Activated CD8-positive, alpha-beta T cell treated with anti-CD3 and anti-CD28 coated beads for 36 hours (primary cell): ENCODE data around the gene CCDC149. TPM values are rescaled to one million over a fixed set of nuclear protein-coding genes. Genes with fewer than 3 reads are reported as not detected.

Experiments used
- ATAC-seq: fragments of 200-7000 bp; cut with Tn5 transposase; one replicate; pipeline ENCODE4 v1.10.0; 2021; ENCODE audit warnings: mild to moderate bottlenecking, moderate library complexity
- CTCF ChIA-PET: fragments of 350-600 bp; sonication (Branson Sonifier 250); formaldehyde crosslinking; loops from one replicate; lab custom pipeline; 2021; ENCODE audit warnings: antibody characterized with exemption; lab: Charles Lee
- POLR2A ChIA-PET: fragments of 350-600 bp; sonication (Branson Sonifier 250); formaldehyde crosslinking; loops from one replicate; lab custom pipeline; 2021; ENCODE audit warnings: antibody characterized with exemption; lab: Charles Lee
- DNase-seq: peaks from one replicate; pipeline ENCODE4 v3.0.0-alpha.2; 2020
- H3K27ac Mint-ChIP-seq: one replicate; pipeline ENCODE4 v1.8.0; 2021; ENCODE audit warnings: mild to moderate bottlenecking, mixed read lengths
- H3K27me3 Mint-ChIP-seq: one replicate; pipeline ENCODE4 v1.8.0; 2021; ENCODE audit warnings: mixed read lengths
- H3K36me3 Mint-ChIP-seq: one replicate; pipeline ENCODE4 v1.8.0; 2021; ENCODE audit warnings: low read depth, mixed read lengths
- H3K4me1 Mint-ChIP-seq: one replicate; pipeline ENCODE4 v1.8.0; 2021; ENCODE audit warnings: low read depth, mixed read lengths
- H3K4me3 Mint-ChIP-seq: one replicate; pipeline ENCODE4 v1.8.0; 2021; ENCODE audit warnings: mild to moderate bottlenecking, moderate library complexity, mixed read lengths
- H3K9me3 Mint-ChIP-seq: one replicate; pipeline ENCODE4 v1.8.0; 2021; ENCODE audit warnings: mixed read lengths
- intact Hi-C: fragments of 100-400 bp; cut with micrococcal nuclease; formaldehyde crosslinking; loops from one replicate; pipeline ENCODE4 v1.10.0; 2022
- total RNA-seq, 2 experiments: library from RNA; stranded (reverse); gene quantifications; one replicate each; pipeline ENCODE4 v1.2.3, GENCODE V29; 2021
- TF ChIP-seq, protein P1 (sequence below): fragments of 200-600 bp; IDR thresholded peaks from one replicate; pipeline ENCODE4 v1.8.0; 2022; ENCODE audit warnings: antibody characterized with exemption, mild to moderate bottlenecking

The CCDC149 gene
- total RNA-seq, 2 experiments from 2014 or later, result not detected

DNA sequence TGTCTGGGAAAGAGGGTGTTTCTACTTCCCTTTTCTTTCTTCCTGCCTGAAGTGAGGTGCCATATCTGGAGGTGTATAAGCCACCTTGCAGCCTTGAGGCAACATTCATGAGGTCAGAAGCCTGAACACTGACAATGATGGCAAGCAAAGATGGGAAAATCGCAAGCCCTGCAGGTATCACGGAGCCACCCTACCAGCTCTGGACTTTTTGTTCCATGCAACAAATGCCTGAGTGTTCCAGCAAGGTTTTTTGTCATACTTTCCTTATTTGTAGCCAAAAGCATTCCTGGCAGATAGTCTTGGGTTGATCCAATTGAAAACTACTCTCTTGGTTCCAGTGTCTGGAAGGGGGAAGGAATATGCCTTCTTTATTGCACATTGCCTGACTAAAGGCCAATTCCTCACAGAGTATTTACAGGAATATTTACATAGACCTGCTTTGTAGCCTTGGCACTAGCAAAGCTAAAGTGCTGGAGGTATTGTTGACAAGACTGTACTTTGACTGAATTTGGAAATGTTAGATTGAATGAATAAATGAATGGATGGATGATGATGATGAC is 131.8 kb downstream of the CCDC149 start:
- ChIA-PET POLR2A (no interaction called here), CTCF (no interaction called here)
- no peak for ATAC-seq
- Mint-ChIP-seq H3K27me3 (no peaks in the 10 kb centered on the region), H3K9me3 (no peaks in the 10 kb centered on the region), H3K4me3 (no peak overlapping the region), H3K27ac (no peak overlapping the region), H3K4me1 (no peaks in the 10 kb centered on the region), H3K36me3 (no peaks in the 10 kb centered on the region)
- TF ChIP-seq, protein P1, sequence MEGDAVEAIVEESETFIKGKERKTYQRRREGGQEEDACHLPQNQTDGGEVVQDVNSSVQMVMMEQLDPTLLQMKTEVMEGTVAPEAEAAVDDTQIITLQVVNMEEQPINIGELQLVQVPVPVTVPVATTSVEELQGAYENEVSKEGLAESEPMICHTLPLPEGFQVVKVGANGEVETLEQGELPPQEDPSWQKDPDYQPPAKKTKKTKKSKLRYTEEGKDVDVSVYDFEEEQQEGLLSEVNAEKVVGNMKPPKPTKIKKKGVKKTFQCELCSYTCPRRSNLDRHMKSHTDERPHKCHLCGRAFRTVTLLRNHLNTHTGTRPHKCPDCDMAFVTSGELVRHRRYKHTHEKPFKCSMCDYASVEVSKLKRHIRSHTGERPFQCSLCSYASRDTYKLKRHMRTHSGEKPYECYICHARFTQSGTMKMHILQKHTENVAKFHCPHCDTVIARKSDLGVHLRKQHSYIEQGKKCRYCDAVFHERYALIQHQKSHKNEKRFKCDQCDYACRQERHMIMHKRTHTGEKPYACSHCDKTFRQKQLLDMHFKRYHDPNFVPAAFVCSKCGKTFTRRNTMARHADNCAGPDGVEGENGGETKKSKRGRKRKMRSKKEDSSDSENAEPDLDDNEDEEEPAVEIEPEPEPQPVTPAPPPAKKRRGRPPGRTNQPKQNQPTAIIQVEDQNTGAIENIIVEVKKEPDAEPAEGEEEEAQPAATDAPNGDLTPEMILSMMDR, result no peak
- intact Hi-C loops, result no loop called here
- no peak for DNase-seq

DNA sequence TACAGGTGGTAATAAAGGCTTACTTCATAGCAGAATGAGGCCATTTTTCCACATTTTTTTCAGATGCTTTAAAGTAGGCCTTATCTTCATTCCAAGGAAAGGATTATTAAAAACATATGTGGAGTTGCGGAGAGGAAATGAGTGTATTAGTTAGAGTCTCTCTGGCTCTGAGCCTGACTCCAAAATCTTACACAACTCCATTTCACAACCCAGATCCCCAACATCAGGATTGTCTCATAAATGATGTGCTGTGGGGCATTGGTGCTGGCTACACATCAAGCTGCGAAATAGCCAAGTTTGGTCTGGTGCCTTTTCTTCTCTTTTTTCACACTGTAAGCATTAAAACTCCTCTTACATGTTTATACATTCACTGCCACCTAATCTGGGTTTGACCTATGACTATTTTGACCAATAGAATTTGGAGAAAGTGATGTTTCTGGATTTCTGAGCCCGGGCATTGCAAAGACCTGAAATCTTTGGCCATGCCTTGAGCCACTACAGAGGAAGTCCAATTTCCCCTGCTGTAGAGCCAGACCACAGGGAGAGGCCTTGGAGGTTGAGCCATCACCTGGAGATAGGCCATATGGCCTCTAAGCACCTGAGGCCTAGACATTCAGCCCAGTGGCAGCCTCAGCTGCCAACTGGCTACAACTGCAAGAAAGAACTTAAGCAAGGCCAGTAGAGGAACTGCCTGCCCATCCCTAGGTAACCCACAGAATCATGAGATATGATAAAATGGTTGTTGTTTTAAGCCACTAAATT is 134.2 kb downstream of the CCDC149 start:
- CTCF ChIA-PET, result interaction anchor here (1.0 kb wide), 1 partner anchor 289 kb away, joined by 3 read pairs; no protein-coding TSS in a partner anchor
- H3K27me3 Mint-ChIP-seq, result no peaks in the 10 kb centered on the region
- ATAC-seq (no peak), DNase-seq (no peak)
- H3K27ac Mint-ChIP-seq, result no peak overlapping the region
- no peaks in the 10 kb centered on the region for H3K4me1 Mint-ChIP-seq
- no peaks in the 10 kb centered on the region for H3K36me3 Mint-ChIP-seq
- no peak overlapping the region for H3K4me3 Mint-ChIP-seq
- no peaks in the 10 kb centered on the region for H3K9me3 Mint-ChIP-seq
- intact Hi-C loops, result no loop called here
- POLR2A ChIA-PET, result no interaction called here
- TF ChIP-seq, protein P1, result no peak

DNA sequence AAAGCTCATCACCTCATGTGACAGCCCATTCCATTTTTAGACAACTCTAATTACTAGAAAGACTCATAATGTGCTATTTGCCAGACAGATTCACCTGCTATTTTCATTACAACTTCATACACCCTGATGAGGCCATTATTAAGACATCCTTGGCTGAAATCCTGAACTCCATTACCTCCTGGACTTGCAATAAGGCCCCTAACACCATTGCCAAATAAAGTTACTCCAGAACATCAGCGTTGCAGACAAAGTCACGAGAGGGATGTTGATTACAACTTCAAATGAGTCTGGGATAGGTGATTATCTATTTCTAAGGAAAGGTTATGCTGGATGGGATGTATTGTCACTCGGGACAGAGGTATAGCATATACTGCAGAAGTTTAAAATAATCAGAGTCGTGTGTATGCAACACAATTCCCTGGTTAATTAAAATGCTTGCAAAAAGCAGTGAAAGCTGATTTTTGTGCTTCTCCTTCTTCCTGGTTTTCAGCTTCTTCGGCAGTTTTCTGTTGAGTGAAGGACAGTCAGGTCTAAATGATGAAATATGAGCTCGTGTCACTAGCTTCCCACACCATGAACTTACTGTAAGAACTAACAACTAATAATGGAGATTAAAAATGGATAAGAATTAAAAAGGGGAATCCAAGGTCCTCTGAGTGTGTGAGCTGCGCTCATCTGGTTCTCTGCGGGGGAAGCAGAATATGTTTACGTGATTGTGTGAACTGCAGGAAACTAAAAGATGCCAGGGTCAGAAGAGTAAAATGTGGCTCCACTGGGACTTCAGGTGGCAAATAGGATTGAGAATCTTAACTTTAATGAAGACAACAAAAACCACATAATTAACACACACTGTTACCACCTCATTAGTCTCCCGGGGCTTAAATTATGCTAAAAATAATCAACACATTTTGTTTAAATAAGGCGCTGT is 135.0 kb downstream of the CCDC149 start:
- ChIA-PET POLR2A (no interaction called here), CTCF (no interaction called here)
- TF ChIP-seq, protein P1, result no peak
- H3K4me1 Mint-ChIP-seq, result no peaks in the 10 kb centered on the region
- ATAC-seq (no peak), DNase-seq (no peak)
- H3K9me3 Mint-ChIP-seq, result no peaks in the 10 kb centered on the region
- no peaks in the 10 kb centered on the region for H3K36me3 Mint-ChIP-seq
- no peak overlapping the region for H3K4me3 Mint-ChIP-seq
- H3K27me3 Mint-ChIP-seq, result no peaks in the 10 kb centered on the region
- intact Hi-C loops, result no loop called here
- H3K27ac Mint-ChIP-seq, result no peak overlapping the region

DNA sequence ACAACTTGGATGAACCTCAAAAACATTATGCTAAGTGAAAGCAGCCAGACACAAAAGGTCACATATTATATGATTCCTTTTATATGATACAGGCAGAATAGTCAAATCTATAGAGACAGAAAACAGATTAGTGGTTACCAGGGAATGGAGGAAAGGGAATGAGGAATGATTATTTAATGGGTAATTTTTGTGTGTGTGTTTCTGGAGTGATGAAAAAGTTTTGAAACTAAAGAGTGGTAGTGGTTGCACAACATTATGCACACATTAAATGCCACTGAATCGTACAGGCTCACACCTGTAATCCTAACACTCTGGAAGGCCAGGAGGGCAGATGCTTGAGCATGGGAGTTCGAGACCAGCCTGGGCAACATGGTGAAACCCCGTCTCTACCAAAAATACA is 137.1 kb downstream of the CCDC149 start:
- no peak for ATAC-seq
- Mint-ChIP-seq H3K4me3 (no peak overlapping the region), H3K27ac (no peak overlapping the region), H3K27me3 (no peaks in the 10 kb centered on the region), H3K36me3 (no peaks in the 10 kb centered on the region), H3K9me3 (no peaks in the 10 kb centered on the region), H3K4me1 (no peaks in the 10 kb centered on the region)
- intact Hi-C loops, result no loop called here
- TF ChIP-seq, protein P1, result no peak
- ChIA-PET CTCF (no interaction called here), POLR2A (no interaction called here)
- DNase-seq, result no peak
